SK-N-SH treated with all-trans-retinoic acid at 6 μM for 48 hours (cell line): Measurements from ENCODE around the gene CNGB1.

Experiments used
- ATAC-seq: fragments of 200-7000 bp; cut with Tn5 transposase; 3 replicates; pipeline ENCODE4 v1.9.1; 2020; ENCODE audit warnings: mild to moderate bottlenecking, moderate library complexity
- BACH2 ChIP-seq: fragments of 250-450 bp; sonication (Bioruptor Pico); IDR thresholded peaks from 2 replicates; pipeline ENCODE4 v1.9.0; 2021; ENCODE audit warnings: mild to moderate bottlenecking, borderline replicate concordance
- CSDC2 ChIP-seq: fragments of 250-450 bp; sonication (Bioruptor Pico); IDR thresholded peaks from 2 replicates; pipeline ENCODE4 v1.5.0; 2020; ENCODE audit warnings: mild to moderate bottlenecking, moderate library complexity
- GLIS3 ChIP-seq: fragments of 250-450 bp; sonication (Bioruptor Pico); IDR thresholded peaks from 2 replicates; pipeline ENCODE4 v1.5.0; 2020; ENCODE audit warnings: mild to moderate bottlenecking, moderate library complexity
- ISL1 ChIP-seq: fragments of 250-450 bp; sonication (Bioruptor Pico); IDR thresholded peaks from 2 replicates; pipeline ENCODE4 v2.1.2; 2022; ENCODE audit warnings: mild to moderate bottlenecking, moderate library complexity
- OSR1 ChIP-seq: fragments of 250-450 bp; sonication (Bioruptor Pico); IDR thresholded peaks from 2 replicates; pipeline ENCODE4 v1.8.0; 2022; ENCODE audit warnings: moderate library complexity, mild to moderate bottlenecking, inconsistent platforms
- PPARA ChIP-seq: fragments of 250-450 bp; sonication (Bioruptor Pico); IDR thresholded peaks from 2 replicates; pipeline ENCODE4 v1.5.0; 2020; ENCODE audit warnings: mild to moderate bottlenecking, borderline replicate concordance
- SNAI2 ChIP-seq: fragments of 250-450 bp; sonication (Bioruptor Pico); IDR thresholded peaks from 2 replicates; pipeline ENCODE4 v1.5.0; 2020; ENCODE audit warnings: mild to moderate bottlenecking, moderate library complexity
- TCF4 ChIP-seq: fragments of 250-450 bp; sonication (Bioruptor Pico); IDR thresholded peaks from 2 replicates; pipeline ENCODE4 v1.8.0; 2021; ENCODE audit warnings: mild to moderate bottlenecking, moderate library complexity, borderline replicate concordance
- TOX ChIP-seq: fragments of 250-450 bp; sonication (Bioruptor Pico); IDR thresholded peaks from 2 replicates; pipeline ENCODE4 v1.8.0; 2021; ENCODE audit warnings: mild to moderate bottlenecking, moderate library complexity, borderline replicate concordance
- ZC3H10 ChIP-seq: fragments of 250-450 bp; sonication (Bioruptor Pico); IDR thresholded peaks from 2 replicates; pipeline ENCODE4 v1.5.1; 2021; ENCODE audit warnings: mild to moderate bottlenecking, moderate library complexity
- ZFP3 ChIP-seq: fragments of 250-450 bp; sonication (Bioruptor Pico); IDR thresholded peaks from 2 replicates; pipeline ENCODE4 v1.5.0; 2020; ENCODE audit warnings: mild to moderate bottlenecking, moderate library complexity
- ZFP30 ChIP-seq: fragments of 450-650 bp; formaldehyde crosslinking; IDR thresholded peaks from 2 replicates; pipeline ENCODE4 v1.5.0; 2022; ENCODE audit warnings: mild to moderate bottlenecking, moderate library complexity
- ZNF565 ChIP-seq: fragments of 450-650 bp; formaldehyde crosslinking; conservative IDR thresholded peaks from 2 replicates; pipeline ENCODE4 v1.5.0; 2020; ENCODE audit warnings: low read depth, mild to moderate bottlenecking, moderate library complexity
- ZNF70 ChIP-seq: fragments of 450-650 bp; formaldehyde crosslinking; IDR thresholded peaks from 2 replicates; pipeline ENCODE4 v1.5.0; 2020; ENCODE audit warnings: mild to moderate bottlenecking, moderate library complexity
- ZNF8 ChIP-seq: fragments of 450-650 bp; formaldehyde crosslinking; IDR thresholded peaks from 2 replicates; pipeline ENCODE4 v1.5.0; 2020; ENCODE audit warnings: mild to moderate bottlenecking, moderate library complexity
- TF ChIP-seq, protein P1 (sequence below): fragments of 250-450 bp; sonication (Bioruptor Pico); IDR thresholded peaks from 2 replicates; pipeline ENCODE4 v1.8.0; 2020; ENCODE audit warnings: mild to moderate bottlenecking, moderate library complexity, borderline replicate concordance
- TF ChIP-seq, protein P2 (sequence below): fragments of 250-450 bp; sonication (Bioruptor Pico); IDR thresholded peaks from 2 replicates; pipeline ENCODE4 v1.5.0; 2020; ENCODE audit warnings: mild to moderate bottlenecking, moderate library complexity
- TF ChIP-seq, protein P3 (sequence below): fragments of 250-450 bp; sonication (Bioruptor Pico); IDR thresholded peaks from 2 replicates; pipeline ENCODE4 v1.5.1; 2021; ENCODE audit warnings: mild to moderate bottlenecking, moderate library complexity
- TF ChIP-seq, protein P4 (sequence below): fragments of 250-450 bp; sonication (Bioruptor Pico); IDR thresholded peaks from 2 replicates; pipeline ENCODE4 v1.8.0; 2021; ENCODE audit warnings: low read depth, mild to moderate bottlenecking, moderate library complexity, borderline replicate concordance
- TF ChIP-seq, protein P5 (sequence below): fragments of 250-450 bp; sonication (Bioruptor Pico); IDR thresholded peaks from 2 replicates; pipeline ENCODE4 v1.5.1; 2020; ENCODE audit warnings: low read depth, mild to moderate bottlenecking, moderate library complexity

The CNGB1 gene

DNA sequence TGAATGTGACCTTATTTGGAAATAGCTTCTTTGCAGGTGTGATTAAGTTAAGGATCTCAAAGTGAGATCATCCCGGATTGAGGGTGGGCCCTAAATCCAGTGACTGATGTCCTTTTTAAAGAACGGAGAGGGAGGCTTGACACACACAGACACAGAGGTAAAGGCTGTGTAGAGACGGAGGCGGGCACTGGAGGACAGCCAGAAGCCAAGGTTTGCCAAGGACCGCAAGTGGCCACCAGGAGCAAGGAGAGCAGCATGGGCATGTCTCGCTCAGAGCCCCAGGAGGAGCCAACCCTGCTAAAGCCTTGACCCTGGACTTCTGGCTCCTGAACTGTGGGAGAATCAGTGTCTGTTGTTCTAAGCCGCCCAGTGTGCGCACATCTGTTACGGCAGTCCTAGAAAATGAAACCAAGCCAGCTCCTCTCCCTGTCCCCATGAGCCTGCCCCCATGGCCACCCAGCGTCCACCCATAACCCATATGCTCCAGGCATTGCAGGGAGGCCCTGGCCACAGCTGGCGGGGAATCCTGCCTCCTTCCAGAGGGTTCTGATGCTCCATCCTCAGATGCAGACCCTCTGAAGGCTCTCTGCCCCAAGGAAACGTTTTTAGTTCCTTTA lies 15.2 kb downstream of the CNGB1 start:
- TF ChIP-seq ZFP3 (CRISPR knock-in tag), result no peak
- no peak for TF ChIP-seq ZC3H10 (CRISPR knock-in tag)
- TF ChIP-seq, all 23 proteins: peak for 0
- ATAC-seq, result peak; percentile 67

DNA sequence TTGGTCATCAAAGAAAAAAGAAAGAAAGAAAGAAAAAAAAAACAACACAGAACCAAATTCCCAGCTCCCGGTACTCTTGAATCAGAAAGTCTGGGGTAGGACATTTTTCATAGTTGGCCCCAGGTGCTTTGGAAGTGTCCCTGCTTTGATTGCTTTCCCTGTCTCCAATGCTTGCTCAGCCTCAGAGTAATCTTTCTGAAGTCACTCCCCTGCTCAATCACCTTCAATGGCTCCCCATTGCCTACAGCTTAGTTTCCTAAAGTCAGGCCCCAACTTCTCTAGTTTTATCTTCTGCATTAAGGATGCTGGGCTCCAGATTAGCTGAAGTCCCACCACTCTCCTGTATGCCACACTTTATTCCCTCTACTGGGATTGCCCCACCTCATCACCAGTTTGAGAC lies 17.1 kb downstream of the CNGB1 start:
- TF ChIP-seq ISL1 (CRISPR knock-in tag) (no peak), SNAI2 (CRISPR knock-in tag) (no peak), OSR1 (no peak), BACH2 (CRISPR knock-in tag) (no peak), CSDC2 (CRISPR knock-in tag) (no peak), TCF4 (CRISPR knock-in tag) (no peak), ZFP30 (CRISPR knock-in tag) (no peak), TOX (CRISPR knock-in tag) (no peak), GLIS3 (no peak), ZNF565 (CRISPR knock-in tag) (no peak), ZC3H10 (CRISPR knock-in tag) (no peak), PPARA (CRISPR knock-in tag) (no peak)
- TF ChIP-seq, protein P1, sequence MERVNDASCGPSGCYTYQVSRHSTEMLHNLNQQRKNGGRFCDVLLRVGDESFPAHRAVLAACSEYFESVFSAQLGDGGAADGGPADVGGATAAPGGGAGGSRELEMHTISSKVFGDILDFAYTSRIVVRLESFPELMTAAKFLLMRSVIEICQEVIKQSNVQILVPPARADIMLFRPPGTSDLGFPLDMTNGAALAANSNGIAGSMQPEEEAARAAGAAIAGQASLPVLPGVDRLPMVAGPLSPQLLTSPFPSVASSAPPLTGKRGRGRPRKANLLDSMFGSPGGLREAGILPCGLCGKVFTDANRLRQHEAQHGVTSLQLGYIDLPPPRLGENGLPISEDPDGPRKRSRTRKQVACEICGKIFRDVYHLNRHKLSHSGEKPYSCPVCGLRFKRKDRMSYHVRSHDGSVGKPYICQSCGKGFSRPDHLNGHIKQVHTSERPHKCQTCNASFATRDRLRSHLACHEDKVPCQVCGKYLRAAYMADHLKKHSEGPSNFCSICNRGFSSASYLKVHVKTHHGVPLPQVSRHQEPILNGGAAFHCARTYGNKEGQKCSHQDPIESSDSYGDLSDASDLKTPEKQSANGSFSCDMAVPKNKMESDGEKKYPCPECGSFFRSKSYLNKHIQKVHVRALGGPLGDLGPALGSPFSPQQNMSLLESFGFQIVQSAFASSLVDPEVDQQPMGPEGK (CRISPR knock-in tag), result no peak
- TF ChIP-seq, protein P2, sequence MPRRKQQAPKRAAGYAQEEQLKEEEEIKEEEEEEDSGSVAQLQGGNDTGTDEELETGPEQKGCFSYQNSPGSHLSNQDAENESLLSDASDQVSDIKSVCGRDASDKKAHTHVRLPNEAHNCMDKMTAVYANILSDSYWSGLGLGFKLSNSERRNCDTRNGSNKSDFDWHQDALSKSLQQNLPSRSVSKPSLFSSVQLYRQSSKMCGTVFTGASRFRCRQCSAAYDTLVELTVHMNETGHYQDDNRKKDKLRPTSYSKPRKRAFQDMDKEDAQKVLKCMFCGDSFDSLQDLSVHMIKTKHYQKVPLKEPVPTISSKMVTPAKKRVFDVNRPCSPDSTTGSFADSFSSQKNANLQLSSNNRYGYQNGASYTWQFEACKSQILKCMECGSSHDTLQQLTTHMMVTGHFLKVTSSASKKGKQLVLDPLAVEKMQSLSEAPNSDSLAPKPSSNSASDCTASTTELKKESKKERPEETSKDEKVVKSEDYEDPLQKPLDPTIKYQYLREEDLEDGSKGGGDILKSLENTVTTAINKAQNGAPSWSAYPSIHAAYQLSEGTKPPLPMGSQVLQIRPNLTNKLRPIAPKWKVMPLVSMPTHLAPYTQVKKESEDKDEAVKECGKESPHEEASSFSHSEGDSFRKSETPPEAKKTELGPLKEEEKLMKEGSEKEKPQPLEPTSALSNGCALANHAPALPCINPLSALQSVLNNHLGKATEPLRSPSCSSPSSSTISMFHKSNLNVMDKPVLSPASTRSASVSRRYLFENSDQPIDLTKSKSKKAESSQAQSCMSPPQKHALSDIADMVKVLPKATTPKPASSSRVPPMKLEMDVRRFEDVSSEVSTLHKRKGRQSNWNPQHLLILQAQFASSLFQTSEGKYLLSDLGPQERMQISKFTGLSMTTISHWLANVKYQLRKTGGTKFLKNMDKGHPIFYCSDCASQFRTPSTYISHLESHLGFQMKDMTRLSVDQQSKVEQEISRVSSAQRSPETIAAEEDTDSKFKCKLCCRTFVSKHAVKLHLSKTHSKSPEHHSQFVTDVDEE (CRISPR knock-in tag), result no peak
- TF ChIP-seq, protein P3, sequence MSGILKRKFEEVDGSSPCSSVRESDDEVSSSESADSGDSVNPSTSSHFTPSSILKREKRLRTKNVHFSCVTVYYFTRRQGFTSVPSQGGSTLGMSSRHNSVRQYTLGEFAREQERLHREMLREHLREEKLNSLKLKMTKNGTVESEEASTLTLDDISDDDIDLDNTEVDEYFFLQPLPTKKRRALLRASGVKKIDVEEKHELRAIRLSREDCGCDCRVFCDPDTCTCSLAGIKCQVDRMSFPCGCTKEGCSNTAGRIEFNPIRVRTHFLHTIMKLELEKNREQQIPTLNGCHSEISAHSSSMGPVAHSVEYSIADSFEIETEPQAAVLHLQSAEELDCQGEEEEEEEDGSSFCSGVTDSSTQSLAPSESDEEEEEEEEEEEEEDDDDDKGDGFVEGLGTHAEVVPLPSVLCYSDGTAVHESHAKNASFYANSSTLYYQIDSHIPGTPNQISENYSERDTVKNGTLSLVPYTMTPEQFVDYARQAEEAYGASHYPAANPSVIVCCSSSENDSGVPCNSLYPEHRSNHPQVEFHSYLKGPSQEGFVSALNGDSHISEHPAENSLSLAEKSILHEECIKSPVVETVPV, result no peak
- TF ChIP-seq, protein P4, sequence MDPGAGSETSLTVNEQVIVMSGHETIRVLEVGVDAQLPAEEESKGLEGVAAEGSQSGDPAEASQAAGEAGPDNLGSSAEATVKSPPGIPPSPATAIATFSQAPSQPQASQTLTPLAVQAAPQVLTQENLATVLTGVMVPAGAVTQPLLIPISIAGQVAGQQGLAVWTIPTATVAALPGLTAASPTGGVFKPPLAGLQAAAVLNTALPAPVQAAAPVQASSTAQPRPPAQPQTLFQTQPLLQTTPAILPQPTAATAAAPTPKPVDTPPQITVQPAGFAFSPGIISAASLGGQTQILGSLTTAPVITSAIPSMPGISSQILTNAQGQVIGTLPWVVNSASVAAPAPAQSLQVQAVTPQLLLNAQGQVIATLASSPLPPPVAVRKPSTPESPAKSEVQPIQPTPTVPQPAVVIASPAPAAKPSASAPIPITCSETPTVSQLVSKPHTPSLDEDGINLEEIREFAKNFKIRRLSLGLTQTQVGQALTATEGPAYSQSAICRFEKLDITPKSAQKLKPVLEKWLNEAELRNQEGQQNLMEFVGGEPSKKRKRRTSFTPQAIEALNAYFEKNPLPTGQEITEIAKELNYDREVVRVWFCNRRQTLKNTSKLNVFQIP, result no peak
- TF ChIP-seq, protein P5, sequence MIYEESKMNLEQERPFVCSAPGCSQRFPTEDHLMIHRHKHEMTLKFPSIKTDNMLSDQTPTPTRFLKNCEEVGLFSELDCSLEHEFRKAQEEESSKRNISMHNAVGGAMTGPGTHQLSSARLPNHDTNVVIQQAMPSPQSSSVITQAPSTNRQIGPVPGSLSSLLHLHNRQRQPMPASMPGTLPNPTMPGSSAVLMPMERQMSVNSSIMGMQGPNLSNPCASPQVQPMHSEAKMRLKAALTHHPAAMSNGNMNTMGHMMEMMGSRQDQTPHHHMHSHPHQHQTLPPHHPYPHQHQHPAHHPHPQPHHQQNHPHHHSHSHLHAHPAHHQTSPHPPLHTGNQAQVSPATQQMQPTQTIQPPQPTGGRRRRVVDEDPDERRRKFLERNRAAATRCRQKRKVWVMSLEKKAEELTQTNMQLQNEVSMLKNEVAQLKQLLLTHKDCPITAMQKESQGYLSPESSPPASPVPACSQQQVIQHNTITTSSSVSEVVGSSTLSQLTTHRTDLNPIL (CRISPR knock-in tag), result no peak
- no peak for ATAC-seq

DNA sequence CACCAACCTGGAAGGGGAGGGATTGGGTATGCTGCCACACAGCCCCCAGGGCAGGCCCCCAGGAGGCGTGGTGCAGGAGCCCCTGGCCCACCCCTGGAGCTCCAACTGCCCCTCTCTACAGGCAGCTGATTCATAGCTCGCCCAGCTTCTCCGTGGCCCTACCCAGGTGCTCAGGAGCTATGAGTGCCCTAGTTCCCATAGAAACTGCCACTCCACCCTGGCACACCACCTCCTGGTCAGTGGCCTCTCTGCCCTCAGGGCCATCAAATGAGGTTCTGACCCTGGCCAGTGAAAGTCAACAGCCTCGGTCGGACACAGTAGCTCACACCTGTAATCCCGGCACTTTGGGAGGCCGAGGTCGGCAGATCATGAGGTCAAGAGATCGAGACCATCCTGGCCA lies 18.0 kb downstream of the CNGB1 start:
- TF ChIP-seq, protein P1 (CRISPR knock-in tag), result no peak
- TF ChIP-seq BACH2 (CRISPR knock-in tag), result no peak
- TF ChIP-seq ZFP30 (CRISPR knock-in tag), result no peak
- no peak for TF ChIP-seq CSDC2 (CRISPR knock-in tag)
- no peak for TF ChIP-seq ZNF8
- no peak for TF ChIP-seq ZC3H10 (CRISPR knock-in tag)
- no peak for TF ChIP-seq TCF4 (CRISPR knock-in tag)
- TF ChIP-seq, protein P4, result no peak
- no peak for TF ChIP-seq ZNF70
- TF ChIP-seq, protein P5 (CRISPR knock-in tag), result no peak
- no peak for TF ChIP-seq ISL1 (CRISPR knock-in tag)
- ATAC-seq, result no peak
